Endothelial cell of umbilical vein (primary cell): ENCODE measurements around the gene PRKCB. TPM values are rescaled to one million over a fixed set of nuclear protein-coding genes. Genes with fewer than 3 reads are reported as not detected.

Experiments used
- BruUV-seq: library from RNA; stranded (reverse); fragments of 400-500 nt; replicated peaks from 2 replicates; lab custom pipeline; 2021; lab: Mats Ljungman, UMichigan
- CTCF ChIA-PET: fragments of 300-600, 350-600 bp; sonication (Branson Sonifier 250); formaldehyde crosslinking; loops from one replicate; lab custom pipeline; 2021; ENCODE audit warnings: antibody characterized with exemption, inconsistent platforms; lab: Charles Lee
- POLR2A ChIA-PET: fragments of 300-600, 350-600 bp; sonication (Branson Sonifier 250); formaldehyde crosslinking; loops from one replicate; lab custom pipeline; 2021; ENCODE audit warnings: antibody characterized with exemption, inconsistent platforms; lab: Charles Lee
- DNase-seq: peaks from one replicate; pipeline ENCODE4 v3.0.0-alpha.2; 2011; ENCODE audit warnings: low read depth, low spot score
- FAIRE-seq: peaks from 2 replicates; lab custom pipeline; 2011; peaks lifted over from hg19 to GRCh38; lab: Jason Lieb, UNC
- H2AFZ ChIP-seq: 2 replicates; pipeline ENCODE4 v1.6.0; 2012; ENCODE audit warnings: low read depth, low read length, control low read depth, inconsistent platforms
- H3K27ac ChIP-seq: 2 replicates; pipeline ENCODE4 v1.5.1; 2011; ENCODE audit warnings: low read depth, mild to moderate bottlenecking, control low read depth, low read length, moderate library complexity; ENCODE audit not compliant: insufficient read depth
- H3K27me3 ChIP-seq, 2 experiments: 2 replicates each; pipeline versions ENCODE4 v1.6.0 to v1.6.1; 2011; ENCODE audit warnings: low read length in 2 of 2, mixed read lengths in 1 of 2; ENCODE audit not compliant: control insufficient read depth in 2 of 2, insufficient read depth in 2 of 2
- H3K36me3 ChIP-seq, 2 experiments: 2 replicates in 1 of 2; 3 replicates in 1 of 2; pipeline ENCODE4 v1.5.1; 2011; ENCODE audit warnings: low read length in 2 of 2, mild to moderate bottlenecking in 1 of 2, moderate library complexity in 1 of 2; ENCODE audit not compliant: control insufficient read depth in 2 of 2, insufficient read depth in 2 of 2; ENCODE audit errors: extremely low read depth in 1 of 2
- H3K4me1 ChIP-seq: 3 replicates; pipeline ENCODE4 v1.5.1; 2011; ENCODE audit warnings: mild to moderate bottlenecking, low read length; ENCODE audit not compliant: control insufficient read depth, insufficient read depth; ENCODE audit errors: extremely low read depth
- H3K4me2 ChIP-seq: 2 replicates; pipeline ENCODE4 v1.6.1; 2011; ENCODE audit warnings: low read length, control low read depth, mixed read lengths; ENCODE audit not compliant: insufficient read depth
- H3K4me3 ChIP-seq, 3 experiments: fragments of 200-600 bp in 1 of 3; sonication (generic), shearing (Covaris generic) in 1 of 3; replicated peaks in 1 of 3; 2 replicates each; pipeline ENCODE4 v1.5.1; 2011 to 2016; ENCODE audit warnings: control low read depth in 3 of 3, low read length in 3 of 3, mild to moderate bottlenecking in 2 of 3, inconsistent platforms in 1 of 3, low read depth in 1 of 3, moderate library complexity in 1 of 3; ENCODE audit not compliant: insufficient read depth in 1 of 3
- H3K79me2 ChIP-seq: 2 replicates; pipeline ENCODE4 v1.6.0; 2012; ENCODE audit warnings: low read length, inconsistent platforms; ENCODE audit not compliant: control insufficient read depth, insufficient read depth
- H3K9ac ChIP-seq: replicated peaks from 2 replicates; pipeline ENCODE3; 2011; ENCODE audit warnings: low read length, control low read depth; ENCODE audit not compliant: insufficient read depth; ENCODE audit errors: extremely low read depth
- H3K9me1 ChIP-seq: replicated peaks from 3 replicates; pipeline ENCODE4 v1.6.0; 2011; ENCODE audit warnings: mild to moderate bottlenecking, low read length; ENCODE audit not compliant: control insufficient read depth, insufficient read depth; ENCODE audit errors: extremely low read depth
- H3K9me3 ChIP-seq: replicated peaks from 2 replicates; pipeline ENCODE4 v1.5.1; 2012; ENCODE audit warnings: low read length, inconsistent platforms; ENCODE audit not compliant: control insufficient read depth, insufficient read depth
- H4K20me1 ChIP-seq: replicated peaks from 2 replicates; pipeline ENCODE3; 2011; ENCODE audit warnings: mild to moderate bottlenecking, low read length; ENCODE audit not compliant: control insufficient read depth, insufficient read depth; ENCODE audit errors: extremely low read depth
- EZH2 ChIP-seq: IDR thresholded peaks from 2 replicates; pipeline ENCODE4 v1.6.1; 2012; ENCODE audit warnings: borderline replicate concordance, low read depth, mild to moderate bottlenecking, moderate library complexity, low read length, inconsistent platforms; ENCODE audit not compliant: severe bottlenecking
- FOS ChIP-seq: IDR thresholded peaks from 2 replicates; pipeline ENCODE4 v1.6.1; 2011; ENCODE audit warnings: mild to moderate bottlenecking, low read length, moderate library complexity, borderline replicate concordance; ENCODE audit not compliant: insufficient read depth
- GATA2 ChIP-seq: IDR thresholded peaks from 2 replicates; pipeline ENCODE4 v1.7.0; 2011; ENCODE audit warnings: low read depth, mild to moderate bottlenecking, moderate library complexity, mixed read lengths, low read length; ENCODE audit not compliant: insufficient read length, insufficient read depth
- JUN ChIP-seq: IDR thresholded peaks from 2 replicates; pipeline ENCODE4 v1.6.1; 2011; ENCODE audit warnings: borderline replicate concordance, low read depth; ENCODE audit not compliant: insufficient read length, insufficient read depth
- MAX ChIP-seq: IDR thresholded peaks from 2 replicates; pipeline ENCODE4 v1.6.1; 2011; ENCODE audit not compliant: insufficient read depth, insufficient read length
- MYC ChIP-seq: IDR thresholded peaks from one replicate; pipeline ENCODE4 v1.6.1; 2011; ENCODE audit warnings: mild to moderate bottlenecking, low read depth, low read length
- POLR2A ChIP-seq: IDR thresholded peaks from 2 replicates; pipeline ENCODE4 v1.6.1; 2012; ENCODE audit warnings: low read depth, mild to moderate bottlenecking, control low read depth, low read length
- POLR2AphosphoS5 ChIP-seq: IDR thresholded peaks from 2 replicates; pipeline ENCODE4 v1.6.1; 2012; ENCODE audit warnings: low read depth, mild to moderate bottlenecking, control low read depth, low read length, moderate library complexity; ENCODE audit not compliant: insufficient read depth
- dilution Hi-C: fragments of 300-500 bp; cut with MboI; formaldehyde crosslinking; loops from one replicate; pipeline ENCODE4 v1.15.0; 2019; ENCODE audit warnings: low sequenced_read_pairs; ENCODE audit not compliant: extremely low pct_ligation_motif_present
- intact Hi-C: fragments of 100-400 bp; cut with micrococcal nuclease; formaldehyde crosslinking; loops from one replicate; pipeline ENCODE4 v1.10.0; 2022
- polyA plus RNA-seq, 4 experiments: library from polyadenylated mRNA; depleted of rRNA in 3 of 4; stranded (reverse) in 3 of 4; unstranded in 1 of 4; fragments of >200 nt; gene quantifications; 2 replicates each; pipeline versions ENCODE4 v1.2.1 to v1.2.3, GENCODE V29; 2011 to 2012; ENCODE audit warnings: missing spikeins in 1 of 4
- total RNA-seq: library from RNA; stranded (reverse); gene quantifications from 2 replicates; pipeline ENCODE4 v1.2.3, GENCODE V29; 2021
- TF ChIP-seq, protein P1 (sequence below), 2 donors: IDR thresholded peaks; 1 replicate in 1 of 2; 2 replicates in 1 of 2; pipeline ENCODE4 v1.5.1; 2011; ENCODE audit warnings: low read length in 2 of 2, mild to moderate bottlenecking in 2 of 2, moderate library complexity in 2 of 2, control low read depth in 1 of 2, inconsistent platforms in 1 of 2, low read depth in 1 of 2; ENCODE audit not compliant: insufficient read depth in 1 of 2; ENCODE audit errors: extremely low read depth in 1 of 2

The PRKCB gene
- total and polyA plus RNA-seq, 2 donors (not counting 3 experiments of a cell fraction or from before 2014, with no cell fraction given): 0.01 TPM; not detected in 1

DNA sequence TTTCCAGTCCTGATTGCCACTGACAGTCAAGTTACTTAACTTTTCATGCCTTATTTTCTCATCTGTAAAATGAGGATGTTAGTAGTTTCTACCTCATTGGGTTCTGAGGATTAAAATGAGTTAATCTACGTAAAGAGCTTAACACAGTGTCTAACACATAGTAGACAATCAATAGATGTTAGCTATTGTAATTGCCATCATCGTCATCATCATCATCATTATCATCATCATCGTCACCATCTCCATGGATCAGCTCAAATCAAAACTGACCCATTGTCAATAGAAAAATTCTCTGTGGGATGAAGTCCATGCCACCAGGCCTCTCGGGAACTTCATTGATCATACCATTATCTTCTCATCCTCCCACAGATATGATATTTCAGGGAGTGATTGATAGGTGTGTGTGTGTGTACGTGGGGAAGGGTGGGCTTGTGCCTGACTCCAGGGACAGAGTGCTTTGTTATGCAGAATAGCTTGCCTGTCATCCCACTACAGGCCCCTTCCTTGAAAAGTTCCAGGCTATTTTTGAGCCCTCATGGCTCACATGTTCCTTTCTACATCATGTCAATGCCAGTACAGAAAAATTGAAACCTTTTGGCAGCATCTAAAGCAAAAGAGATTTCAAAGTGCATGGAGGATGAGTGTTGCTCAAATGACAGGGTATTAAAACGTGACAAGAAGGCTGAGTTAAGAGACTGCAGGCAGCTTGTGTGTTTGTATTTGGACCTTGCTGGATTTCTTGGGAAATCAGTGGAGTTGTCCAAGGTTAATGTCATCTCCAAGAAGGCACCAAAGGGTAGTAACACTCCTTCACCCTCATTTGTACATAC lies 133.9 kb downstream of the PRKCB start:
- intact Hi-C loops: no loop called here
- FAIRE-seq (no peak), DNase-seq (no peak)
- no TSS peak for BruUV-seq
- Histone ChIP-seq H3K9ac (no peak overlapping the region), H3K36me3 (no peaks in the 10 kb centered on the region), H3K4me2 (no peak overlapping the region), H3K4me1 (no peaks in the 10 kb centered on the region), H3K27ac (no peak overlapping the region), H2AFZ (no peak overlapping the region), H3K4me3 (no peak overlapping the region), H3K9me1 (no peaks in the 10 kb centered on the region), H3K79me2 (no peaks in the 10 kb centered on the region), H3K27me3 (no peaks in the 10 kb centered on the region), H4K20me1 (no peaks in the 10 kb centered on the region), H3K9me3 (no peaks in the 10 kb centered on the region)
- TF ChIP-seq, protein P1, sequence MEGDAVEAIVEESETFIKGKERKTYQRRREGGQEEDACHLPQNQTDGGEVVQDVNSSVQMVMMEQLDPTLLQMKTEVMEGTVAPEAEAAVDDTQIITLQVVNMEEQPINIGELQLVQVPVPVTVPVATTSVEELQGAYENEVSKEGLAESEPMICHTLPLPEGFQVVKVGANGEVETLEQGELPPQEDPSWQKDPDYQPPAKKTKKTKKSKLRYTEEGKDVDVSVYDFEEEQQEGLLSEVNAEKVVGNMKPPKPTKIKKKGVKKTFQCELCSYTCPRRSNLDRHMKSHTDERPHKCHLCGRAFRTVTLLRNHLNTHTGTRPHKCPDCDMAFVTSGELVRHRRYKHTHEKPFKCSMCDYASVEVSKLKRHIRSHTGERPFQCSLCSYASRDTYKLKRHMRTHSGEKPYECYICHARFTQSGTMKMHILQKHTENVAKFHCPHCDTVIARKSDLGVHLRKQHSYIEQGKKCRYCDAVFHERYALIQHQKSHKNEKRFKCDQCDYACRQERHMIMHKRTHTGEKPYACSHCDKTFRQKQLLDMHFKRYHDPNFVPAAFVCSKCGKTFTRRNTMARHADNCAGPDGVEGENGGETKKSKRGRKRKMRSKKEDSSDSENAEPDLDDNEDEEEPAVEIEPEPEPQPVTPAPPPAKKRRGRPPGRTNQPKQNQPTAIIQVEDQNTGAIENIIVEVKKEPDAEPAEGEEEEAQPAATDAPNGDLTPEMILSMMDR (IDR thresholded peaks at IDR 0.05; ENCODE audit: extremely low read depth in 1 of 2, insufficient read depth in 1 of 2, low read depth in 1 of 2, low read length in 2 of 2): no peak
- no peak for TF ChIP-seq EZH2
- no peak for TF ChIP-seq GATA2
- no peak for TF ChIP-seq MYC
- no peak for TF ChIP-seq POLR2AphosphoS5
- no peak for TF ChIP-seq JUN
- TF ChIP-seq POLR2A: no peak
- no peak for TF ChIP-seq FOS
- no peak for TF ChIP-seq MAX
- ChIA-PET CTCF (interaction anchor here (1.6 kb wide), 1 partner anchor 40 kb away, joined by 4 read pairs; no protein-coding TSS in a partner anchor), POLR2A (no interaction called here)
- dilution Hi-C loops: no loop called here
